ENCODE data around the gene MAN1B1. TPM values are rescaled to one million over a fixed set of nuclear protein-coding genes. Genes with fewer than 3 reads are reported as not detected.
"Not testable (repeated sequence)": the region's sequence is repeated elsewhere in the genome, so short reads cannot be mapped to it uniquely, and the experiment has no call there.

MAN1B1 gene
- polyA plus RNA-seq, 3 donors: 25.8 to 41.6 (median 31.2) TPM

DNA sequence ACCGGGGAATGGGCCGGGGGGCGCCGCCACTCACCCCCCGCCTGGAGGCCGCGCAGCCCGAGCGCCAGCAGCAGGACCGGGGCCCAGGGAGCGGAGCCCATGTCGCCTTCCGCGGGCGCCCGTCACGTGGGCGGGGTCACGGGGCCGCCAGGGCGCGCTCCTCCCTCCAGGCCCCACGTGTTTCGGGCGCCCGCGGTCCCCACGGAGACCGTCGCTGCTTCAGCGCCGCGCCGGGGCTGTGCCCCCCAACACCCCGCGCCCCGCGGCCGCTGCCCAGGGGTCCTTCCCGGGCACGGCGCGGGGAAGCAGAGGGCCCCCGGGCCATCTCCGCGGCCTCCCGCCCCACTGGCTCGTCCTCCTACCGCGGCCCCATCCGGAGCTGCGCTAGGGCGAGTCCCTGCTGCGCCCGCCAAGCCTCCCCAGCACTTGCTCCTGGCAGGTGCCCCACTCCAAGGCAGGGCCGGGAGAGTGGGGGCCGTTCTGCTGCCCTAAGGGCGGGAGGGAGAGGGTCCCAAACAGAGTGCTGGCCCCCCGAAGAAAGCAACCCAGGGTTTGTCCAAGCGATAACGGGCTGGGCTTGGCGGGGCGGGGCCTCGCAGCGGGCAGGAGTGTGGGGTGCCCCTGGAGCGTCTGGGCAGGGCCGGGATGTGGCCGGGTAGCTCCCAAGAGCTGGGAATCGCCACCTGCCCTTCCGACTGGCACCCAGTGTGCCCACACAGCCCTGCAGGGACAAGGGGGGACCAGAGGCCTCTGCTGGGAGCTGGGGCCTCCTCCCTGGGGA, 28.0 kb downstream of the MAN1B1 start, which contains the start of gene DPP7:
TSS of gene DPP7 (minus strand) at position 121 of the 781 bp plus-strand sequence. CDS start at position 101, 20 bp downstream.
- no peak within 1 kb of the TSS for H3K27ac ChIP-seq (ENCODE audit: low read depth, low read length)
- 5% methylated on average over 32 to 69 of the region's 70 CpGs for WGBS, 3 donors

DNA sequence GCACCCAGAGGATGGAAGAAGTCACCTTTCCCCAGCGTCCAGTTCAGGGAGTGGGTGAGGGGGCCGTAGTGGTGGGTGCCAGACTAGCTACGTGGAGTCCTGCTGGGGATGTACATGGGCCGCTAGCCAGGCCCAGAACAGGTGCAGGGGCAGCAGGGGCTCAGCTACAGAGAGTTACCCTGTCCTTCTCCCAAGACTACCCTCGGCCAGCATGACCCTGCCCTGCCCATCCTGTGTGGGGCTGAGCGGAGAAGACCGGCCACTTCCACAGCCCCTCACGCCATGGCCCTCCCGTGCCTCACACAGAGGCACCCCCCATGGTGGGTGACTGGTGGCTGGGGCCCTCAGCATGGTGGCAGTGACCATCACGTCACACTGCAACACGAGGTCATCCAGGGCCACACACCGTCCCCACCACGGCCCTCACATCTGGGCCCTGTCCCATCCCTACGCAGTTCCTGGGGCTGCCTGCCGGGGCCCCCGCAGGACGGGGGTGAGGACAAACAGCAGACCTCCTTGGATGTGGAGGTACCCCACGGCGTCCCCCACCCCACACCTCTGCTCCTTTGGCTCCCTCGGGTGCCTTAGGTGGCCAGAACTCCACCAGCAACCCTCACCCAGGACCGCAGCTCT, 28.7 kb downstream of the MAN1B1 start:
- no peak overlapping the region for H3K27ac ChIP-seq (ENCODE audit: low read depth, low read length)
- WGBS, 3 donors: 78 to 82% (median 79%) methylated on average over 18 to 21 of the region's 21 CpGs

DNA sequence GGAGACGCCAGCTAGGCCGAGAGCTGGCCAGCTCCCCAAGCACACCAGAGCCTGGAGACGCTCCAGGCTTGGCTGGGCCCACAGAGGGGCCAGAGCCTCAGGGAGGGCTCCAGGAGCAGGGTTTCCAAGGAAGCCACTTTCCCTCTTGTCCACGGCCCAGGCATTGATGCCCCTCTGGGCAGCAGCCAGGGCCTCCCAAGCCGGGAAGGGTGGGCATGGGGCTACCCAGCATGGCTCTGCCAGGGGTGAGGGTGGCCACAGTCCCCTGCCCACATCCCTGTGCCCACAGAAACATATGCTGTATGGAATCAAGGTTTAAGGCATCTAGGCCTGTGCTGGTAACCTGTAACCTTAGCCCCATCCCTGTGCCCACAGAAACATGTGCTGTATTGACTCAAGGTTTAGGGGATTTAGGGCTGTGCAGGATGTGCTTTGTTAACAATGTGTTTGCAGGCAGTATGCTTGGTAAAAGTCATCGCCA, 29.3 kb downstream of the MAN1B1 start:
- H3K27ac ChIP-seq (ENCODE audit: low read depth, low read length): no peak overlapping the region
- 68 to 82% (median 73%) methylated on average over 3 to 6 of the region's 6 CpGs for WGBS, 3 donors

DNA sequence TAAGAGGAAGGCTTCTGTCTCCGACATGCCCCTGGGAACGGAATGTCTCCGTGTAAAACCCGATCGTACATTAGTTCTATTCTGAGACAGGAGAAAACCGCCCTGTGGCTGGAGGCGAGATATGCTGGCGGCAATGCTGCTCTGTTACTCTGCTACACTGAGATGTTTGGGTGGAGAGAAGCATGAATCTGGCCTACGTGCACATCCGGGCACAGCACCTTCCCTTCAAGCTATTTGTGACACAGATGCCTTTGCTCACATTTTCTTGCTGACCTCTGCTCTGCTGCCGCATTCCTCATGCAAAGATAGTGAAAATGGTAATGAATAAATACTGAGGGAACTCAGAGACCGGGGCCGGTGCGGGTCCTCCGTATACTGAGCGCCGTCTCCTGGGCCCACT, 29.9 kb downstream of the MAN1B1 start:
- WGBS, 3 donors: 56 to 65% (median 64%) methylated on average over 17 of the region's 17 CpGs

DNA sequence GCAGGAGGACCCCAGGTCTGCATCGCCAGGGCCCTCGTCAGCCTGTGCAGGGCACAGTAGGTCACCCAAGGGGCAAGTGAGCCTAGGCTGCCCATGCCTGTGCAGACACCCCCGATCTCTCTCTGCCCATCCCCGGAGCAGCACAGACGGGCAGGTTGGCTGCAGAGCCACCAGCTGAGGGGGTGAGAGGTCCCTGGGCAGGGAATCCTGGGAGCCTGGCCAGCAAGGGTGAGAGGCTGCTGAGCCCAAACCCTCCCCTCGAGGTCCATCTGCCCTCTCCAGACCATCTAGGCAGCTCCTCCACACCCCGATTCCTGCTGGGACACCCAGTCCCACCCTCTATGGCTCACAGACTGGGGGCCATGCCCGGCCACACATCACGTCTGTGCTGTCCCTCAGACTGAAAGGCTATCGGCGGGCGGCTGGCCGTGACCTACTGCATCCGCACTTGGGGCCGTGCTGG, 30.5 kb downstream of the MAN1B1 start:
- H3K27ac ChIP-seq (ENCODE audit: low read depth, low read length): no peak overlapping the region
- 76 to 84% (median 79%) methylated on average over 15 of the region's 15 CpGs for WGBS, 3 donors

More for the DNA sequence above, 29.9 kb downstream of the MAN1B1 start:
- H3K27ac ChIP-seq (ENCODE audit: low read depth, low read length): no peak overlapping the region

DNA sequence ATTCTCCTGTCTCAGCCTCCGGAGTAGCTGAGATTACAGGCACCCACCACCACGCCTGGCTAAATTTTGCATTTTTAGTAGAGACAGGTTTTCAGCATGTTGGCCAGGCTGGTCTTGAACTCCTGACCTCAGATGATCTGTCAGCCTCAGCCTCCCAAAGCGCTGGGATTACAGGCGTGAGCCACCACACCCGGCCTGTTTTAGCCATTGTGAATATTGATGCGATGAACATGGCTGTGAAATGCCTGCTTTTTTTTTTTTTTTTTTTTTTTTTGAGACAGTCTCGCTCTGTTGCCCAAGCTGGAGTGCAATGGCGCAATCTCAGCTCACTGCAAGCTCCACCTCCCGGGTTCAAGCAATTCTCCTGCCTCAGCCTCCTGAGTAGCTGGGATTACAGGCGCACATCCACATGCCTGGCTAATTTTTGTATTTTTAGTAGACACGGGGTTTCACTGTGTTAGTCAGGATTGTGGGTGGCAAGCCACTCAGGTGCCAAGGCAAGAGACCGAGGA, 31.4 kb downstream of the MAN1B1 start:
- 75 to 85% (median 77%) methylated on average over 11 to 12 of the region's 12 CpGs for whole genome bisulfite sequencing, 3 donors

DNA sequence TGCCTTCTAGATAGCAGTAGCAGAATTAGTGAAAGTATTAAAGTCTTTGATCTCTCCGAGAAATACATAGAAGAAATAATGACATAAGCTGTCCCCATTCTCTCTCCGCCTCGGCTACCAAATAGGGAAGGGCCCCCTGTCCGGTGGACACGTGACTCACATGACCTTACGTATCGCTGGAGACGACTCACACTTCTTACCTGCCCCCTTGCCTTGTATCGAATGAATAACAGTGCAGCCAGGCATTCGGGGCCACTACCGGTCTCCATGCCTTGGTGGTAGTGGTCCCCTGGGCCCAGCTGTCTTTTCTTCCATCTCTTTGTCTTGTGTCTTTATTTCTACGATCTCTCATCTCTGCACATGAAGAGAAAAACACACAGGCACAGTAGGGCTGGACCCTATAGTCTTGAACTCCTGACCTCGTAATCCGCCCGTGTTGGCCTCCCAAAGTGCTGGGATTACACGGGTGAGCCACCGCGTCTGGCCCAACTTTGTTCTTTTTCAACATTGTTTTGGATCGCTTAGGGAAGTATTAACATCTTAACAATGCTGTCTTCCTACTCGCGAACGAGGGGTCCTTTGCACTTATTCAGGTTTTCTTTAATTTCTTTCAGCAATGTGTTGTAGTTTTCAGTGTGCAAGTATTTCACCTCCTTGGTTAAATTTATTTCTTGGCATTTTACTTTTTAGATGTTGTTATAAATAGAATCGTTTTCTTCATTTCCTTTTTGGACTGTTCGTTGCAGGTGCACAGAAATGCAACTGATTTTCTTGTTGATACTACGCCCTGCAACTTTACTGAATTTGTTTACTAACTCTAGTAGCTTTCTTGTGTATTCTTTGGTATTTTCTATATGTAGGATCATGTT, 35.4 kb downstream of the MAN1B1 start:
- 74 to 76% (median 75%) methylated on average over 21 to 25 of the region's 25 CpGs for WGBS, 3 donors
- not testable (repeated sequence) for H3K27ac ChIP-seq (ENCODE audit: low read depth, low read length)

More for the DNA sequence above, 31.4 kb downstream of the MAN1B1 start:
- not testable (repeated sequence) for H3K27ac ChIP-seq (ENCODE audit: low read depth, low read length)

DNA sequence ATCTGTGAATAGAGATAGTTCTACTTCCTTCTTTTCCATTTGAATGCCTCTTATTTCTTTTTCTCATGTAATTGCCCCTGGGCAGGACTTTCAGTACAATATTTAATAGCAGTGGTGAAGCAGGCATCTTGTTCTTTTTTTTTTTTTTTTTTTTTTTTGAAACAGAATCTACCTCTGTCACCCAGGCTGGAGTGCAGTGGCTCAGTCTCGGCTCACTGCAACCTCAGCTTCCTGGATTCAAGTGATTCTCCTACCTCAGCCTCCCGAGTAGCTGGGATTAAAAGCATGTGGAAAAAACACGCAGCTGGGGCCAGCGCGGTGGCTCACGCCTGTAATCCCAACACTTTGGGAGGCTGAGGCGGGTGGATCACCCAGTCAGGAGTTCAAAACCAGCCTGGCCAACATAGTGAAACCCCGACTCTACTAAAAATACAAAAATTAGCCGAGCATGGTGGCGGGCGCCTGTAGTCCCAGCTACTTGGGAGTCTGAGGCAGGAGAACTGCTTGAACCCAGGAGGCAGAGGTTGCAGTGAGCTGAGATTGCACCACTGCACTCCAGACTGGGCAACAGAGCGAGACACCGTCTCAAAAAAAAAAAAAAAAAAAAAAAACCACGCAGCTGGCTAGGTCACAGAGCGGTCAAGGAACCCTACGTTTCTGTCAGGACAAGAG, 36.1 kb downstream of the MAN1B1 start:
- WGBS, 3 donors: 87 to 91% (median 88%) methylated on average over 16 of the region's 16 CpGs

DNA sequence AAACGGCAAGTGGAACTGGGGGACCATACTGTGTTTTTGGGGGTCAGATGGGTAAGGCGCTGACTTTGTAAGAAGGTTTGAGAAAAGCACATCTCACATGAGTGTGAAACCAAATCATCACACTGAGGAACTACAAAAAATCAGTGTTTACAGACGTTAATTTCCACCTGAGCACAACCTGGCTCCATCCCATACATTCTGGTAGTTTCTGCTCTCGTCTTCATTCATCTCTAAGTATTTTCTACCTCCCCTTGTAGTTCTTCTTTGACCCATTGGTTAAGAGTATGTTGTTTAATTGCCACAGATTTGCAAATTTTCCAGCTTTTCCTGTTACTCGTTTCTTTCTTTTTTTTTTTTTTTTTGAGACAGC, 36.7 kb downstream of the MAN1B1 start:
- no peak overlapping the region for H3K27ac ChIP-seq (ENCODE audit: low read depth, low read length)
- 73 to 88% (median 77%) methylated on average over 5 of the region's 5 CpGs for WGBS, 3 donors

More for the DNA sequence above, 36.1 kb downstream of the MAN1B1 start:
- H3K27ac ChIP-seq (ENCODE audit: low read depth, low read length): not testable (repeated sequence)

DNA sequence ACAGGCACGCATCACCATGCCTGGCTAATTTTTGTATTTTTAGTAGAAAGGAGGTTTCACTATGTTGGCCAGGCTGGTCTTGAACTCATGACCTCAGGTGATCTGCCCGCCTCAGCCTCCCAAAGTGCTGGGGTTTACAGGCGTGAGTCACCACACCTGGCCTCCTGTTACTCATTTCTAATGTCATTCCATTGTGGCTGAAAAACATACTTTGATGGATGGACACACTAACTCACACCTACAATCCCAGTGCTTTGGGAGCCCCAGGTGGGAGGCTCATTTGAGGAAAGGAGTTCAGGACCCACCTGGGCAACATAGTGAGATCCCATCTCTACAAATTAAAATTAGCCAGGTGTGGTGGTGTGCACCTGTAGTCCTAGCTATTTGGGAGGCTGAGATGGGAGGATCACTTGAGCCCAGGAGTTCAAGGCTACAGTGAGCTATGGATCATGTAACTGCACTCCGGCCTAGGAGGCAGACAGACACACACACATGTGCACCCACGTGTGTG, 37.2 kb downstream of the MAN1B1 start:
- 88 to 91% (median 90%) methylated on average over 5 of the region's 5 CpGs for WGBS, 3 donors
- not testable (repeated sequence) for H3K27ac ChIP-seq (ENCODE audit: low read depth, low read length)

DNA sequence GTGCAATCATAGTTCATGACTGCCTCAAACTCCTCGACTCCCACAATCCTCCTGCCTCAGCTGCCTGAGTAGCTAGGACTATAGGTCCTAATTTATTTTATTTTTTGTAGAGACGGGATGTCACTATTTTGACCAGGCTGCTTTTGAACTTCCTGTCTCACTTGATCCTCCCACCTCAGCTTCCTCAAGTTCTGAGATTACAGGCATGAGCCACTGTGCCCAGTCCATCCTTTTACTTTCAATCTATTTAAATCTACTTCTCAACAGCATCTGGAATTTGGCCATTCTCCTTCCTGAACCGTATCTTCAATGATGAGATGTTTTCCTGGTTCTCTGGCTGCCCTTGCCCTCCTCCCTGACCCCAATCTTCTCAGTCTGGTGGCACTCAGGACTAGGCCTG, 40.0 kb downstream of the MAN1B1 start:
- WGBS, 3 donors: 17 to 28% (median 28%) methylated on average over 3 of the region's 3 CpGs
- no peak overlapping the region for H3K27ac ChIP-seq (ENCODE audit: low read depth, low read length)

DNA sequence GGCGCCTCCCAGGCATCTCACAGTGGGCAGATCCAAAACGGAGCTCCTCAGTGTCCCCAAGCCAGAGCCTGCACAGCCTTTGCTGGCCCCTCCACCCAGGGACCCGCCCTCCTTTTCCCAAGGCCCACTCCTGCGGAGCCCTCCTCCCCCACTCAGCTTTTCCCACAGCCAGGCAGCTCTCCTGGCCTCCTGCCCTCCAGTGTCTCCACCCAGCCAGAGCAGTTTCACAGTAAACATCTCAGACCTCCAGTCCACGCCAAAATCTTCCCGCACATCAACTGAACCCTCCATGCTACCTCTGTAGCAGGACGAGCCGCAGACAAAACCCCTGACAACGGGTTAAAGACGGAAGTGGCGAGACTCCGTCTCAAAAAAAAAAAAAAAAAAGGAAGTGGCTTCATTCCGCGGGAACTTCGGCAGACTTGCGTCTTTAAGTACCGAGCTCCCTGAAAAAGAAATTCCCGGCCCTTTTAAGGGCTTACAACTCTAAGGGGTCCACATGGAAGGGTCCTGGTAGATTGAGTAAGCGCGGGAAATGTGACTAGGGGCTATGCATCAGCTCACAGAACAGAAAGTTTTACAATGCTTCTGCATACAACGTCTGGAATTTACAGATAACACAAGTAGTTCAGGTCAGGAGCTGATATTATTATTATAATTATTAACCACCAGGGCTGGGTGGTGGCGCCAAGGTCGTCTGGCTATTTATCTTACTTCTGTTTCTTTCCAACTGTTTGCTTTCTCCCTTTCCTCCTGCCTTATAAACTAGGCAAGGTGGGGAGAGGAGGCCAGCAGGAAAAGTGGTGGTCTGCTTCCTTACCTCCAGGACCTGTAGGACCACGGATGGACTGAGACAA, 40.7 kb downstream of the MAN1B1 start:
- WGBS, 3 donors: 6 to 22% (median 18%) methylated on average over 24 of the region's 24 CpGs
- peak overlapping the region; percentile 58 for H3K27ac ChIP-seq (ENCODE audit: low read depth, low read length)

DNA sequence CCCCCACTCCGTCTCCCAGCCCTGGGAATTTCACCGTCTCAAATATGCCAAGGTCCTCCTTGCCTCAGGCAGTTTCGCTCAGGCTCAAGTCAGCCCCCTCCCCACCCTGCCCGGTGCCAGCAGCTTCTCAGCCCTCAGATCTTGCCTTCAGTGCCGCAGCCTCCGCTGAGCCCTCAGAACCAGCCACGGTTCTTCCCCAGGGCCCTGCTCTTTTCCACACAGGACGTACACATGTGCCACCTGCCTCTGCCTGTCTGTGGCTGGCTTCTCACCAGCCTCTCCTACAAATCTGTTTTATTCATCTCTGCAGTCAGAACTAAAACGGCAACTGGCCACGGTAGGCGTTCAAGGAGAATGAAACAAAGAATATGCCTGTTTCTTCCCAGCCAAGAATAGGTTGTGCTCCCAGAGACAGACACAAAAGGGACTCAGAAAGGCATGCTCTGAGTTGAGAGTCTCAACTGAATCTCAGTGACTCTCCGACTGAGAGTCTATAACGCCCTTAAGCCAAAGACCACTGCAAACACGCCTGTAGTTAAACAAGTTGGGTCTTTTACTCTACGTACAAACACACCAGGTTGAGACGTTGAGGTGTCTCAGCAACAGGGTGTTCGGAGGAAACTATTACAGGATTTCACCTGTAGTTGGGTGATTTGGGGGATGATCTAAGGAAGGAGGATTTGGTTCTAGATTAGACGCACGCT, 41.5 kb downstream of the MAN1B1 start:
- 18 to 71% (median 69%) methylated on average over 19 of the region's 19 CpGs for WGBS, 3 donors
- no peak overlapping the region for H3K27ac ChIP-seq (ENCODE audit: low read depth, low read length)

DNA sequence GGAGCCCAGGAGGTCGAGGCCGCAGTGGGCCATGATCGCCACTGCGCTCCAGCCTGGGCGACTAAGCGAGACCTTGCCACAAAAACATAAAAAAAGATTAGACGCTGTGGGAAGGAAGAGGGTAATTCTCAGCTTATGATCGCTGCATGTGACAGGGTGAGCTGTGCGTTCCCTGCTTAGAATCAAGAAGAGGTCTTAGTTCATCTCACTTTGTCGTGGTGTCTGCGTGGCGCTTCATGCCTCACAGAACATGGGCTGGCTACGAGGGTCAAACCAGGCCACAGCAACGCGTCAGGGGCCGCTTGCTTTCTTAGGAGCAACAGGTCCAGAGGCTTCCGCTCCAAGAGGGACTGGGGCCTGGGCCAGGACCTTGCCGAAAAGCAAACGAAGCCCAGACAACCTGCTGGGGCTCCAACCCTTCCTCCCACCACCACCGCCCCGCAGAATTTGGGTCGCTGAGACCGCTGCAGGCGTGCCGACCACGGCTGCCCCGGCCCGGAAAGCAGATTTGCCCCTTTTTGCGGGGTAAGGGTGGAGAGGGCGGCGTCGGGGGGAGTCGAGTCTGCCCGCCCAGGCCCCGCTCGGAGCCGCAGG, 42.2 kb downstream of the MAN1B1 start:
- no peak overlapping the region for H3K27ac ChIP-seq (ENCODE audit: low read depth, low read length)
- 6 to 30% (median 23%) methylated on average over 37 of the region's 37 CpGs for WGBS, 3 donors

DNA sequence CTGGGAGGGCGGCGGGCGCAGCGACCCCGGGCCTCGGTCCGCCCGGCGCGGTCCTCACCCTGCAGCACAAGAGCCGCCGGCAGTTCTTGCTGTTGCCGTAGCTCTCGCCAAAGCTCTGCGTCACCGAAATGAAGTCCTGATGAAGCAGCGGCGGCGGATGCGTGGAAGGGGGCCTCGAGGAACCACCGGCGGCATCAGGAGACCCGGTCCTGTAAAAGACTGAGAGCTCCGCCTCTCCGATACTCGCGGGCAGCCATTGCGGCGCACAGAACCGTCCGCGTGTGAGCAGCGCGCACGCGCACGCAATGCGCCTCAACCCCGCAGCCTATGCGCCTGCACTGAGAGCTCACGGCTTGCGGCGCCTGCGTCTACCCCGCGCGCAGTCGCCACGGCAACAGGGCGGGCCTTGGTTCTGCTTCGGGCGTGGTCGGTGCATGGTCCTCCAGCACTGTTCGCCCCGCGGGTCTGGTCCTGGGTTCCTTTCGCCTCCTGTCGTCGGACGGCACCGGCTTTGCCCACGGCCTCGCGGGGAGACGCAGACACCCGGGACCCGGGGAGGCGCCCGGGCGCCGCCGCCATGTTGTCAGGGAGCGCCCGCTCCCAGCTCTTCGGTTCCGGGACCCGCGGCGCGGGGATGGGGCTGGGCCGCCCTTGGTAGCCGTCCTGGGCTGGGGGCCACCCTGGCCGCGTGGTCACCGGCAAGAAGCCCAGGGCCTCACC, 42.8 kb downstream of the MAN1B1 start:
- H3K27ac ChIP-seq (ENCODE audit: low read depth, low read length): no peak overlapping the region
- 0 to 1% (median 1%) methylated on average over 81 to 86 of the region's 86 CpGs for WGBS, 3 donors
